Thyroid gland (tissue), 4 donors: ENCODE data around the gene FBXO21.

Experiments used
- POLR2A ChIP-seq, 2 donors: fragments of 450-650 bp; IDR thresholded peaks; one replicate each; pipeline ENCODE4 v1.6.1; 2017; ENCODE audit warnings: antibody characterized with exemption in 2 of 2, mild to moderate bottlenecking in 2 of 2, moderate library complexity in 1 of 2
- TF ChIP-seq, protein P1 (sequence below), 6 experiments: fragments of 200-600 bp in 3 of 6; fragments of 450-650 bp in 3 of 6; sonication (generic) in 3 of 6; IDR thresholded peaks; one replicate each; pipeline ENCODE4 v1.5.1; 2016 to 2019; ENCODE audit warnings: antibody characterized with exemption in 6 of 6, mild to moderate bottlenecking in 2 of 6, inconsistent platforms in 1 of 6, moderate library complexity in 1 of 6

DNA sequence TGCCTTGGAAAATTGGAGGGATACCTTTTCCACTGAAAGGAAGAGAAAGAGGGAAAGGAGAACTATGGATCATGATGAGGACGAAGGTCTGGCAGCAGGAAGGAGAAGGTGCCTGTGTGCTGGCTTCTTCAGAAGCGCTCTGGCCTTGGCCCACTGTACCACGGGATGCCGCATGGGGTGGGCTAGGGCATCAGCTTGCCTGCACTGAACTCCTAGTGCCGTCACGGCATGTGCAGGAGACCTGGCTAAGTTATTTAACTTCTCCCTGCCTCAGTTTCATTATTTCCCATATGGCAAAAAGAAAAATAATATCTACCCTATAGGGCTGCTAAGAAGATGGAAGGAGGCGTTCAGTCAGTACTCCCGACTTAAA lies 28.1 kb downstream of the FBXO21 start:
- TF ChIP-seq, protein P1, sequence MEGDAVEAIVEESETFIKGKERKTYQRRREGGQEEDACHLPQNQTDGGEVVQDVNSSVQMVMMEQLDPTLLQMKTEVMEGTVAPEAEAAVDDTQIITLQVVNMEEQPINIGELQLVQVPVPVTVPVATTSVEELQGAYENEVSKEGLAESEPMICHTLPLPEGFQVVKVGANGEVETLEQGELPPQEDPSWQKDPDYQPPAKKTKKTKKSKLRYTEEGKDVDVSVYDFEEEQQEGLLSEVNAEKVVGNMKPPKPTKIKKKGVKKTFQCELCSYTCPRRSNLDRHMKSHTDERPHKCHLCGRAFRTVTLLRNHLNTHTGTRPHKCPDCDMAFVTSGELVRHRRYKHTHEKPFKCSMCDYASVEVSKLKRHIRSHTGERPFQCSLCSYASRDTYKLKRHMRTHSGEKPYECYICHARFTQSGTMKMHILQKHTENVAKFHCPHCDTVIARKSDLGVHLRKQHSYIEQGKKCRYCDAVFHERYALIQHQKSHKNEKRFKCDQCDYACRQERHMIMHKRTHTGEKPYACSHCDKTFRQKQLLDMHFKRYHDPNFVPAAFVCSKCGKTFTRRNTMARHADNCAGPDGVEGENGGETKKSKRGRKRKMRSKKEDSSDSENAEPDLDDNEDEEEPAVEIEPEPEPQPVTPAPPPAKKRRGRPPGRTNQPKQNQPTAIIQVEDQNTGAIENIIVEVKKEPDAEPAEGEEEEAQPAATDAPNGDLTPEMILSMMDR (IDR thresholded peaks at IDR 0.05), result no peak
- no peak for TF ChIP-seq POLR2A (IDR thresholded peaks at IDR 0.05)
